T-cell (primary cell): ENCODE results near the gene TXNDC17. TPM values are rescaled to one million over a fixed set of nuclear protein-coding genes. Genes with fewer than 3 reads are reported as not detected.
"Not testable (repeated sequence)": the region's sequence is repeated elsewhere in the genome, so short reads cannot be mapped to it uniquely, and the experiment has no call there.

Experiments used
- ATAC-seq, 4 experiments: fragments of 200-7000 bp in 3 of 4; fragments of 150-1000 bp in 1 of 4; cut with Tn5 transposase; replicated peaks in 1 of 4; 1 replicate in 3 of 4; 2 replicates in 1 of 4; pipeline ENCODE4 v1.10.0; 2021; ENCODE audit warnings: moderate library complexity in 3 of 4, mild to moderate bottlenecking in 2 of 4, moderate number of reproducible peaks in 1 of 4
- CTCF ChIA-PET, 2 donors: fragments of 300-600 bp; sonication (Branson Sonifier 250); formaldehyde crosslinking; loops; one replicate each; lab custom pipeline; 2022; ENCODE audit warnings: antibody characterized with exemption in 2 of 2; lab: Charles Lee
- POLR2A ChIA-PET, 2 donors: fragments of 300-600 bp; sonication (Branson Sonifier 250); formaldehyde crosslinking; loops; one replicate each; lab custom pipeline; 2022; ENCODE audit warnings: antibody characterized with exemption in 2 of 2; lab: Charles Lee
- DNase-seq, 35 experiments: peaks; one replicate each; pipeline versions ENCODE4 v3.0.0 to v3.0.0-alpha.2; 2013 to 2023
- H3K27ac ChIP-seq: one replicate; pipeline ENCODE4 v1.5.1; 2013; ENCODE audit warnings: low read length
- H3K27me3 ChIP-seq, 2 experiments: replicated peaks in 1 of 2; 1 replicate in 1 of 2; 2 replicates in 1 of 2; pipeline versions ENCODE4 v1.6.1 to v1.7.0; 2013; ENCODE audit warnings: low read length in 1 of 2, mixed read lengths in 1 of 2; ENCODE audit not compliant: control insufficient read depth in 2 of 2, insufficient read depth in 2 of 2; ENCODE audit errors: extremely low read depth in 1 of 2
- H3K36me3 ChIP-seq, 2 donors: 1 replicate in 1 of 2; 2 replicates in 1 of 2; pipeline versions ENCODE4 v1.6.1 to v1.7.0; 2013; ENCODE audit warnings: low read length in 1 of 2; ENCODE audit not compliant: control insufficient read depth in 2 of 2, insufficient read depth in 1 of 2; ENCODE audit errors: extremely low read depth in 1 of 2
- H3K4me1 ChIP-seq, 2 experiments: 1 replicate in 1 of 2; 2 replicates in 1 of 2; pipeline versions ENCODE4 v1.6.1 to v1.7.0; 2013; ENCODE audit warnings: low read length in 2 of 2, mixed read lengths in 1 of 2; ENCODE audit not compliant: insufficient read depth in 2 of 2, control insufficient read depth in 1 of 2; ENCODE audit errors: extremely low read depth in 1 of 2
- H3K4me3 ChIP-seq, 2 donors: 1 replicate in 1 of 2; 2 replicates in 1 of 2; pipeline versions ENCODE4 v1.5.1 to v1.7.0; 2013; ENCODE audit warnings: mild to moderate bottlenecking in 2 of 2, low read length in 1 of 2, moderate library complexity in 1 of 2; ENCODE audit not compliant: control insufficient read depth in 1 of 2; ENCODE audit errors: extremely low read depth in 1 of 2
- H3K9me3 ChIP-seq: 2 replicates; pipeline ENCODE4 v1.7.0; 2013
- H3K27ac Mint-ChIP-seq, 2 donors: one replicate each; pipeline ENCODE4 v1.8.0; 2020 to 2021; ENCODE audit warnings: mild to moderate bottlenecking in 2 of 2, mixed read lengths in 2 of 2
- H3K27me3 Mint-ChIP-seq, 2 donors: one replicate each; pipeline ENCODE4 v1.8.0; 2021 to 2022; ENCODE audit warnings: mixed read lengths in 2 of 2
- H3K36me3 Mint-ChIP-seq: one replicate; pipeline ENCODE4 v1.8.0; 2021; ENCODE audit warnings: mixed read lengths
- H3K4me1 Mint-ChIP-seq, 3 donors: one replicate each; pipeline ENCODE4 v1.8.0; 2020 to 2022; ENCODE audit warnings: mixed read lengths in 3 of 3, mild to moderate bottlenecking in 1 of 3
- H3K4me3 Mint-ChIP-seq, 3 donors: one replicate each; pipeline ENCODE4 v1.8.0; 2020 to 2022; ENCODE audit warnings: mild to moderate bottlenecking in 3 of 3, mixed read lengths in 3 of 3, moderate library complexity in 3 of 3
- H3K9me3 Mint-ChIP-seq, 3 donors: one replicate each; pipeline ENCODE4 v1.8.0; 2020 to 2022; ENCODE audit warnings: mixed read lengths in 3 of 3
- WGBS: methylation state at CpG from one replicate; pipeline ENCODE4 v1.1.5; 2013; ENCODE audit warnings: missing lambda C conversion rate; ENCODE audit not compliant: insufficient coverage; 5-methylcytosine and 5-hydroxymethylcytosine counted together
- total RNA-seq, 35 experiments: library from RNA in 6 of 35; stranded (reverse) in 6 of 35; fragments of 120-200 nt in 1 of 35; gene quantifications; one replicate each; pipeline versions ENCODE4 v1.2.1 to v1.2.4 and lab custom pipeline; 2013 to 2026

The TXNDC17 gene
- total RNA-seq, 5 donors from 2014 or later (not counting 1 experiment from before 2014, with no cell fraction given) = 14.6 to 21.3 (median 17.9) TPM

GRCh38 chr17:6688944-6689343 lies 48.1 kb downstream of the TXNDC17 start:
- peaks cover 24 to 63% of the 10 kb centered on the region in 2 donors for H3K27me3 Mint-ChIP-seq
- no peak for ATAC-seq
- WGBS = 87% methylated on average over 8 of the region's 9 CpGs
- no peak overlapping the region for H3K4me3 Mint-ChIP-seq
- Histone ChIP-seq H3K27ac (no peak overlapping the region), H3K36me3 (no peaks in the 10 kb centered on the region), H3K4me3 (no peak overlapping the region), H3K4me1 (no peaks in the 10 kb centered on the region), H3K9me3 (no peaks in the 10 kb centered on the region), H3K27me3 (peaks cover 0 to 37% of the 10 kb centered on the region in 2 experiments)
- no peaks in the 10 kb centered on the region for H3K4me1 Mint-ChIP-seq
- H3K36me3 Mint-ChIP-seq = no peaks in the 10 kb centered on the region
- H3K9me3 Mint-ChIP-seq = no peaks in the 10 kb centered on the region
- ChIA-PET POLR2A (no interaction called here), CTCF (no interaction called here)
- DNase-seq = no peak
- no peak overlapping the region for H3K27ac Mint-ChIP-seq

- WGBS = 74% methylated on average over 10 of the region's 11 CpGs
- H3K9me3 Mint-ChIP-seq = no peaks in the 10 kb centered on the region
These were observed 49.8 kb downstream of the TXNDC17 start for GRCh38 chr17:6690641-6691040.

GRCh38 chr17:6691546-6691945 lies 50.7 kb downstream of the TXNDC17 start:
- ChIA-PET CTCF (no interaction called here), POLR2A (interaction anchor here in 1 of 2 donors (0.5 kb wide), 1 partner anchor 32 kb away, joined by 12 read pairs; no protein-coding TSS in a partner anchor)
- DNase-seq (no peak), ATAC-seq (no peak)
- H3K9me3 ChIP-seq = no peaks in the 10 kb centered on the region
- Mint-ChIP-seq H3K9me3 (no peaks in the 10 kb centered on the region), H3K36me3 (no peaks in the 10 kb centered on the region), H3K4me3 (no peak overlapping the region), H3K27ac (no peak overlapping the region), H3K4me1 (no peaks in the 10 kb centered on the region), H3K27me3 (peaks cover 33 to 64% of the 10 kb centered on the region in 2 donors)
- no peaks in the 10 kb centered on the region for H3K36me3 ChIP-seq
- no peak overlapping the region for H3K4me3 ChIP-seq
- no peaks in the 10 kb centered on the region for H3K4me1 ChIP-seq
- no peak overlapping the region for H3K27ac ChIP-seq
- 92% methylated on average over 1 of the region's 3 CpGs for WGBS
- H3K27me3 ChIP-seq = peaks cover 0 to 28% of the 10 kb centered on the region in 2 experiments

More at GRCh38 chr17:6690641-6691040, 49.8 kb downstream of the TXNDC17 start:
- Mint-ChIP-seq H3K4me1 (no peaks in the 10 kb centered on the region), H3K27me3 (peaks cover 31 to 64% of the 10 kb centered on the region in 2 donors), H3K36me3 (no peaks in the 10 kb centered on the region), H3K27ac (no peak overlapping the region), H3K4me3 (no peak overlapping the region)
- Histone ChIP-seq H3K27ac (no peak overlapping the region), H3K4me1 (no peaks in the 10 kb centered on the region), H3K36me3 (no peaks in the 10 kb centered on the region), H3K9me3 (no peaks in the 10 kb centered on the region), H3K27me3 (peaks cover 0 to 29% of the 10 kb centered on the region in 2 experiments), H3K4me3 (no peak overlapping the region)
- ChIA-PET CTCF (no interaction called here), POLR2A (no interaction called here)
- no peak for ATAC-seq
- DNase-seq = no peak

- H3K4me3 ChIP-seq, POLR2A ChIA-PET, H3K4me1 Mint-ChIP-seq, H3K9me3 Mint-ChIP-seq, ATAC-seq, CTCF ChIA-PET, H3K36me3 Mint-ChIP-seq, H3K9me3 ChIP-seq, H3K4me3 Mint-ChIP-seq, H3K27ac Mint-ChIP-seq, DNase-seq, H3K4me1 ChIP-seq, H3K36me3 ChIP-seq, H3K27ac ChIP-seq: not testable (repeated sequence)
- 54% methylated on average over 5 of the region's 6 CpGs for WGBS
- H3K27me3 Mint-ChIP-seq = peaks cover 33 to 61% of the 10 kb centered on the region in 2 donors
- H3K27me3 ChIP-seq = peaks cover 0 to 28% of the 10 kb centered on the region in 2 experiments
These were observed 51.1 kb downstream of the TXNDC17 start for GRCh38 chr17:6691958-6692357.

Other genes with a start within 250 kb of the TXNDC17 start
- gene AIPL1, start 205.9 kb upstream of the TXNDC17 start, total RNA-seq = not detected
- gene PIMREG, start 196.6 kb upstream of the TXNDC17 start, total RNA-seq = under 1 TPM in 3 of 5 donors, not detected in 2; 0.23 to 0.79 (median 0.43) TPM
- under 1 TPM; 0.20 to 0.98 (median 0.61) TPM for gene PITPNM3, start 84.5 kb upstream of the TXNDC17 start, total RNA-seq
- 10 to 100 TPM; 12.4 to 16.9 (median 15.9) TPM for gene KIAA0753, start 349 bp upstream of the TXNDC17 start, total RNA-seq
- 10 to 100 TPM; 18.9 to 26.3 (median 22.1) TPM for gene MED31, start 10.5 kb downstream of the TXNDC17 start, total RNA-seq
- 1 to 10 TPM; 1.1 to 3.5 (median 2.8) TPM for gene C17orf100, start 10.7 kb downstream of the TXNDC17 start, total RNA-seq
- under 1 TPM in 2 of 5 donors, not detected in 3; 0.13 TPM for gene SLC13A5, start 72.3 kb downstream of the TXNDC17 start, total RNA-seq
- 100 to 1,000 TPM in 1 of 5 donors, 10 to 100 TPM in 4; 38.2 to 114 (median 72.5) TPM for gene XAF1, start 115.0 kb downstream of the TXNDC17 start, total RNA-seq
- 1 to 10 TPM in 1 of 5 donors, under 1 TPM in 4; 0.26 to 1.4 (median 0.53) TPM for gene FBXO39, start 135.2 kb downstream of the TXNDC17 start, total RNA-seq
- gene TEKT1, start 190.7 kb downstream of the TXNDC17 start, total RNA-seq = not detected